OCI-LY3 (cell line): ENCODE data around the gene AOC1.

Experiments used
- EZH2phosphoT487 ChIP-seq: fragments of 200-600 bp; shearing (Covaris generic); IDR thresholded peaks from 2 replicates; pipeline ENCODE4 v1.6.1; 2018; ENCODE audit warnings: antibody characterized with exemption, mixed run types, low read depth
- TF ChIP-seq, protein P1 (sequence below): fragments of 200-600, 300-600 bp; sonication (generic); IDR thresholded peaks from 2 replicates; pipeline ENCODE4 v1.5.1; 2014; ENCODE audit warnings: antibody characterized with exemption, low read length, low read depth

DNA sequence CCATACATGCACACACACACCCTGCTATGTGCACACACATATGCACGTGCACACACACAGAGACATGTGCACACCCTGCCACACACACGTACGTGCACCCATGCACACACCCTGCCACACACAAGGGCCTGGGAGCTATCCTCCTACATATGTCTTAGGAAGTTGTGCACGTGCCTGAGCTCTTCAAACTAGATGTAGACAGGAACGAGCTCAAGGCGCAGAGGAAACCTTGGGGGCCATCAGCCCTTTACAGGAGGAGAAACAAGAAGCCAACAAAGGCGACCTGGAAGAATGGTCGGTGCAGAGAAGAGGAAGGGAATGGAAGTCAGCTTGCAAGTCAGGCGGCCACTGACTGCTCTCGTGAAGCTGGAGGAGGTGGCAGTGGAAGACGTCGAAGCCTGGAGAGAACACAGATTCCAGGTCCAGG is 58.7 kb downstream of the AOC1 start:
- TF ChIP-seq, protein P1, sequence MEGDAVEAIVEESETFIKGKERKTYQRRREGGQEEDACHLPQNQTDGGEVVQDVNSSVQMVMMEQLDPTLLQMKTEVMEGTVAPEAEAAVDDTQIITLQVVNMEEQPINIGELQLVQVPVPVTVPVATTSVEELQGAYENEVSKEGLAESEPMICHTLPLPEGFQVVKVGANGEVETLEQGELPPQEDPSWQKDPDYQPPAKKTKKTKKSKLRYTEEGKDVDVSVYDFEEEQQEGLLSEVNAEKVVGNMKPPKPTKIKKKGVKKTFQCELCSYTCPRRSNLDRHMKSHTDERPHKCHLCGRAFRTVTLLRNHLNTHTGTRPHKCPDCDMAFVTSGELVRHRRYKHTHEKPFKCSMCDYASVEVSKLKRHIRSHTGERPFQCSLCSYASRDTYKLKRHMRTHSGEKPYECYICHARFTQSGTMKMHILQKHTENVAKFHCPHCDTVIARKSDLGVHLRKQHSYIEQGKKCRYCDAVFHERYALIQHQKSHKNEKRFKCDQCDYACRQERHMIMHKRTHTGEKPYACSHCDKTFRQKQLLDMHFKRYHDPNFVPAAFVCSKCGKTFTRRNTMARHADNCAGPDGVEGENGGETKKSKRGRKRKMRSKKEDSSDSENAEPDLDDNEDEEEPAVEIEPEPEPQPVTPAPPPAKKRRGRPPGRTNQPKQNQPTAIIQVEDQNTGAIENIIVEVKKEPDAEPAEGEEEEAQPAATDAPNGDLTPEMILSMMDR = no peak
- no peak for TF ChIP-seq EZH2phosphoT487
